GM23338 (cell line): ENCODE data around the gene BEND6. TPM values are rescaled to one million over a fixed set of nuclear protein-coding genes. Genes with fewer than 3 reads are reported as not detected.

Experiments
- ATAC-seq: fragments of 200-7000 bp; cut with Tn5 transposase; 3 replicates; pipeline ENCODE4 v1.9.1; 2020
- DNase-seq: peaks from one replicate; pipeline ENCODE4 v3.0.0-alpha.2; 2015; ENCODE audit warnings: low spot score
- H2AFZ ChIP-seq: fragments of 200-600 bp; sonication (generic); 2 replicates; pipeline ENCODE4 v1.8.0; 2016; ENCODE audit warnings: antibody characterized with exemption, mild to moderate bottlenecking, moderate library complexity
- H3F3A ChIP-seq: fragments of 200-600 bp; sonication (generic); replicated peaks from 2 replicates; pipeline ENCODE4 v1.8.0; 2017; ENCODE audit warnings: antibody characterized with exemption, mixed run types, low read depth
- H3K27ac ChIP-seq: fragments of 200-600 bp; sonication (generic); 2 replicates; pipeline ENCODE4 v1.6.1; 2016; ENCODE audit warnings: low read depth
- H3K27me3 ChIP-seq: fragments of 200-600 bp; sonication (generic); 2 replicates; pipeline ENCODE4 v1.8.0; 2016; ENCODE audit warnings: mild to moderate bottlenecking, mixed run types, moderate library complexity; ENCODE audit not compliant: insufficient read depth
- H3K36me3 ChIP-seq: fragments of 200-600 bp; sonication (generic); 2 replicates; pipeline ENCODE4 v1.8.0; 2016; ENCODE audit warnings: mild to moderate bottlenecking; ENCODE audit not compliant: insufficient read depth
- H3K4me1 ChIP-seq: fragments of 200-600 bp; sonication (generic); 2 replicates; pipeline ENCODE4 v1.8.0; 2016; ENCODE audit warnings: mild to moderate bottlenecking, moderate library complexity; ENCODE audit not compliant: insufficient read depth
- H3K4me2 ChIP-seq: fragments of 200-600 bp; sonication (generic); 2 replicates; pipeline ENCODE4 v1.7.1; 2017; ENCODE audit warnings: mixed run types
- H3K4me3 ChIP-seq: fragments of 200-600 bp; sonication (generic); 2 replicates; pipeline ENCODE4 v1.6.1; 2016; ENCODE audit warnings: mixed run types
- H3K79me2 ChIP-seq: fragments of 200-600 bp; sonication (generic); replicated peaks from 2 replicates; pipeline ENCODE4 v1.8.0; 2017; ENCODE audit warnings: mild to moderate bottlenecking; ENCODE audit not compliant: insufficient read depth
- H3K9me2 ChIP-seq: fragments of 200-600 bp; sonication (generic); 2 replicates; pipeline ENCODE4 v1.8.0; 2017; ENCODE audit not compliant: insufficient read depth
- H4K20me1 ChIP-seq: fragments of 200-600 bp; sonication (generic); replicated peaks from 2 replicates; pipeline ENCODE4 v1.8.0; 2017; ENCODE audit warnings: mild to moderate bottlenecking; ENCODE audit not compliant: insufficient read depth
- H3K27ac Mint-ChIP-seq: 2 replicates; pipeline ENCODE4 v1.8.0; 2020; ENCODE audit warnings: inconsistent platforms, mild to moderate bottlenecking, moderate library complexity, mixed read lengths
- H3K27me3 Mint-ChIP-seq: 3 replicates; pipeline ENCODE4 v1.8.0; 2022; ENCODE audit warnings: low read depth, mild to moderate bottlenecking, moderate library complexity, mixed read lengths, inconsistent platforms; ENCODE audit not compliant: insufficient read depth, poor library complexity
- H3K36me3 Mint-ChIP-seq: 3 replicates; pipeline ENCODE4 v1.8.0; 2021; ENCODE audit warnings: low read depth, mild to moderate bottlenecking, inconsistent platforms, moderate library complexity, mixed read lengths
- H3K4me1 Mint-ChIP-seq: 3 replicates; pipeline ENCODE4 v1.8.0; 2020; ENCODE audit warnings: mild to moderate bottlenecking, inconsistent platforms, mixed read lengths
- H3K4me3 Mint-ChIP-seq: 3 replicates; pipeline ENCODE4 v1.8.0; 2021; ENCODE audit warnings: moderate library complexity, mild to moderate bottlenecking, inconsistent platforms, mixed read lengths
- H3K9me3 Mint-ChIP-seq: 3 replicates; pipeline ENCODE4 v1.8.0; 2020; ENCODE audit warnings: moderate library complexity, mild to moderate bottlenecking, inconsistent platforms, mixed read lengths
- CREB1 ChIP-seq: fragments of 250-450 bp; sonication (Bioruptor Pico); IDR thresholded peaks from 2 replicates; pipeline ENCODE4 v1.5.0; 2020; ENCODE audit warnings: low read depth, mild to moderate bottlenecking, moderate library complexity
- CTCF ChIP-seq, 2 experiments: fragments of 200-600 bp in 1 of 2; sonication (generic) in 1 of 2; conservative IDR thresholded peaks; 2 replicates each; pipeline versions ENCODE4 v1.5.1 to v1.6.1; 2016 to 2017; ENCODE audit warnings: antibody characterized with exemption in 2 of 2, low read depth in 2 of 2, mild to moderate bottlenecking in 2 of 2, moderate library complexity in 1 of 2
- ETS1 ChIP-seq: IDR thresholded peaks from 2 replicates; pipeline ENCODE4 v1.6.1; 2016; ENCODE audit warnings: antibody characterized with exemption
- EZH2 ChIP-seq: fragments of 200-600 bp; sonication (generic); IDR thresholded peaks from one replicate; pipeline ENCODE4 v1.8.0; 2017; ENCODE audit warnings: antibody characterized with exemption, mild to moderate bottlenecking, low read depth; ENCODE audit not compliant: unreplicated experiment
- EZH2phosphoT487 ChIP-seq: fragments of 200-600 bp; sonication (generic); IDR thresholded peaks from one replicate; pipeline ENCODE4 v1.8.1; 2018; ENCODE audit warnings: antibody characterized with exemption; ENCODE audit not compliant: unreplicated experiment
- JUNB ChIP-seq: IDR thresholded peaks from one replicate; pipeline ENCODE4 v1.6.1; 2016; ENCODE audit warnings: antibody characterized with exemption; ENCODE audit not compliant: unreplicated experiment
- POLR2AphosphoS5 ChIP-seq: IDR thresholded peaks from 2 replicates; pipeline ENCODE4 v1.6.1; 2016; ENCODE audit warnings: antibody characterized with exemption, low read depth
- REST ChIP-seq: IDR thresholded peaks from one replicate; pipeline ENCODE4 v1.6.1; 2018; ENCODE audit warnings: antibody characterized with exemption; ENCODE audit not compliant: unreplicated experiment
- STAT1 ChIP-seq: IDR thresholded peaks from one replicate; pipeline ENCODE4 v1.6.1; 2016; ENCODE audit warnings: antibody characterized with exemption; ENCODE audit not compliant: unreplicated experiment
- ZNF114 ChIP-seq: fragments of 250-450 bp; sonication (Bioruptor Pico); IDR thresholded peaks from 2 replicates; pipeline ENCODE4 v1.5.0; 2020; ENCODE audit warnings: mild to moderate bottlenecking, moderate library complexity
- ZNF331 ChIP-seq: fragments of 250-450 bp; sonication (Bioruptor Pico); IDR thresholded peaks from 2 replicates; pipeline ENCODE4 v1.5.0; 2020; ENCODE audit warnings: low read depth, mild to moderate bottlenecking, moderate library complexity
- polyA plus RNA-seq: library from polyadenylated mRNA; unstranded; fragments of >200 nt; fragmentation: Nextera tagmentation; extraction: Ambion mirVana; gene quantifications from 2 replicates; pipeline ENCODE4 v1.2.1, GENCODE V29; 2016
- total RNA-seq: library from RNA; depleted of rRNA; stranded (reverse); fragments of >200 nt; shearing (Covaris generic); gene quantifications from 2 replicates; pipeline ENCODE4 v1.2.3, GENCODE V29; 2014

BEND6 gene
- total and polyA plus RNA-seq, 2 experiments from 2014 or later: 6.0 to 6.7 TPM

GRCh38 chr6:56940463-56940862 lies 14.4 kb upstream of the BEND6 start (continued):
- TF ChIP-seq EZH2phosphoT487 (no peak), CREB1 (CRISPR knock-in tag) (no peak), JUNB (no peak), ZNF114 (CRISPR knock-in tag) (no peak), ZNF331 (CRISPR knock-in tag) (no peak), CTCF (conservative IDR thresholded peaks at IDR 0.05; ENCODE audit: low read depth in 2 of 2) (no peak), REST (no peak), EZH2 (no peak), ETS1 (no peak), POLR2AphosphoS5 (no peak)

GRCh38 chr6:56940977-56941376 lies 13.9 kb upstream of the BEND6 start:
- Histone ChIP-seq H3K27ac (no peak overlapping the region), H3K27me3 (no peaks in the 10 kb centered on the region), H3F3A (no peaks in the 10 kb centered on the region), H3K4me1 (no peaks in the 10 kb centered on the region), H4K20me1 (no peaks in the 10 kb centered on the region), H3K36me3 (no peaks in the 10 kb centered on the region), H3K79me2 (no peaks in the 10 kb centered on the region), H3K4me3 (no peak overlapping the region), H2AFZ (no peak overlapping the region), H3K9me2 (no peaks in the 10 kb centered on the region), H3K4me2 (no peak overlapping the region)
- Mint-ChIP-seq H3K27me3 (no peaks in the 10 kb centered on the region), H3K9me3 (peaks cover 8% of the 10 kb centered on the region; the same call in 2 of the 3 replicates), H3K27ac (no peak overlapping the region), H3K36me3 (peaks cover 10% of the 10 kb centered on the region; the same call in 2 of the 3 replicates), H3K4me3 (no peak overlapping the region), H3K4me1 (no peaks in the 10 kb centered on the region)
- ATAC-seq (no peak), DNase-seq (no peak)
- TF ChIP-seq POLR2AphosphoS5 (no peak), ETS1 (no peak), CTCF (conservative IDR thresholded peaks at IDR 0.05; ENCODE audit: low read depth in 2 of 2) (no peak), CREB1 (CRISPR knock-in tag) (no peak), STAT1 (no peak)
